GM19099 (cell line): Measurements from ENCODE around the gene NFIC.

Experiments used
- POLR2A ChIP-seq: IDR thresholded peaks from 3 replicates; pipeline ENCODE4 v1.6.1; 2011; ENCODE audit warnings: low read depth; ENCODE audit not compliant: insufficient read length; ENCODE audit errors: extremely low read depth

The NFIC gene

DNA sequence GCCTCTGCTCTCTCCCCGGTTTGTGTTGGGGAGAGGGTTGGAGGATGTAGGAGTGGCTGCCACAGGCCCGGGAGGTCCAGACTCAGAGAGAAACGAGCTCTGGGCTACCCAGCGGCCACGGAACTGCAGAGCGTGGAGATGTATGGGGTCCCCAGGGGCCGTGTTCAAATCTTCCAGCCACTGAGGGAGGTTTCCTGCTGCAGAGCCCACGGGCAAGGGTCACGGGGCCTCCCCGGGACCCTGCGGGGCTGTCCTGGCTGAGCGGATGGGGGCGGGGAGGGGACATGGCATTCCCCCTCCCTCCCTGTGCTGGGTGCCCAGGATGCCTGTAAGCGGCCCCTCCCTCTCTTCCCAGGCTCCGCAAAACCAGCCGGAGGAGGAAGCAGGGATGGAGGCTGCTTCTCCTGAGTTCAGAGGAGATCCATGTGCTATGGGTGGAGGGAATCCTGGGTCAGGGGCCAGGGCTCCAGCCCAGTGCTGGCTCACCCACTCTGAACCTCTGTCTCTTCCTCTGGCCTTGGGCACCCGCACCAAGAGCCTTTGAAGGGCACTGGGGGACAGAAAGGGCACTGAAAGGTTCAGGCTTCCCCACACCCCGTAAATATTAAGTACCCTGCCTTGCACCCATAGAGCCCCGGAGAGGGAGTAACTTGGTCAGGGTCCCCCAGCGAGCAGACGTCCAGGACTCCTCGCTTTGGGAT, 91.3 kb downstream of the NFIC start:
- no peak for TF ChIP-seq POLR2A

DNA sequence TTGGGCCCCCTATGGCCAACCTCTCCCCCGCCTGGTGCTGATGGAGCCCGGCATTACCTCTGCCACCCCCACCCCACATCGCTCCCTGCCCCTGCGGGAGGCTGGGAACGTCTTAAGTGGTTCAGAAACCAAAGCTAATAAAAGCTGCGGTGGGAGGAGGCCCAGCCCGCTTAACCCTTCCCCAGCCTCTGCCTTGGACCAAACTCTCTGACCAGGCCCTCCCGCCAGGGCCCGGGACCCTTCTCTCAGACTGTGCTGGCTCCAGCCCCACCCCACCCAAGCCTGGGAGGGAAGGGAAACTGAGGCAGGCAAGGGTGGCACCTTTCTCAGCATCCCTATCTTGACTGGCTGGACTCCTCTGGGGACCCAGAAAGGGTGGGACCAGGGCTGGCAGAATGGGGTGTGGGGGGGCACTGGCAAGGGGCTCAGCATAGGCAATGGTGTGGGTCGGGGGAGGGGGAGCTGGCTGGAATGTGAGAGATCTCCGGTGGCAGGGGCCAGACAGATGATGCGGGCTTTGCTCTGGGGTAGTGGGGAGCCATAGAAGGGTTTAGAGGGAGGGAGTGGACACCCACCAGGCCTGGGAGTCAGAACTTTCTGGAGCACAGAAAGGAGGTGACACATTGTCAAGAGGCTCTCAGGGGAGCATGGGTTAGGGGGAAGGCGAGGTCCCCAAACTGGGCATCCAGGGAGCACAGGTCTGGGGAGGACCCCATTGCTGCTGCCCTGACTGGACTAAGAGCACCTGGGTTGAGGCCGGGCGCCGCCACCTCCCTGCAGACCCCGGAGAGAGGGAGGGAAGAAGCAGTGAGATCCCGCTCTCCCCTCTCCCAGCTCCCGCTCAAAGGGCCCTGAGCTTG, 92.1 kb downstream of the NFIC start:
- no peak for TF ChIP-seq POLR2A

DNA sequence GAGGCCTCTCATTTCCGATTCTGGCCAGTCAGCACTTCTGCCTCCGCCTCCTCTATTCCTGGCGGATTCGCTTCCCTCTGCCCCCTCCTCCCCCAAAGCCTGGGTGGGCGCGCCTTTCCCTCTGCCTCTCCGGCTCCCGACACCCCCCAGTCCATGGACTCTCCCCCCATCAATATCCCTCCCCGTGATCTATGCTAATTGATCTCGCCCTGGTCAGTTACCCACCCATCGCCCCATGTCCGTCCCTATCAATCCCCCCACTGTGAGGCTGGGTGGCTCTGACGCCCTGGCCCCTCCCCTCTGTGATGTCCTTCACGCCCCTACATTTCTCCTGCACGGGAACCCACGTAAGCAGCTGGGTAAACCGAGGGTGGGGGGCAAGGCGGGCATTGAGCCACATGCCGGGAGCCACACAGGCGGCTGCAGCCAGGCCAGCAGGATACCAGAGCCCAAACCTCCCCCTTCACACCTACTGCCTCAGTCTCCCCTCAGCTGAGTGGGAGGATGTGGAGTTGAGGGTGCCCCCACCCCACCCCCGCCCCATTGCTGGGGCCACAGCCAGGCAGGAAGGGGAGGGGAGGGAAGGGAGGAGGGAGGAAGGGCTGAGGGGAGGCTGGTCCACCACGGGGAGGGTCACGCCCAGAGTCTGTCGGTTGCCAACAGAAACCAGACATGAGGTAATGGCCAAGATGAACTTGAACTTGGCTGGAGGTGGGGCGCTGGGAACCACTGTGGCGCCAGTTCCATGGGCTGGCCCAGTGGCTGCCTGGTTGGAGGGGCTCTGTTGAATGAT, 92.9 kb downstream of the NFIC start:
- TF ChIP-seq POLR2A, result no peak

DNA sequence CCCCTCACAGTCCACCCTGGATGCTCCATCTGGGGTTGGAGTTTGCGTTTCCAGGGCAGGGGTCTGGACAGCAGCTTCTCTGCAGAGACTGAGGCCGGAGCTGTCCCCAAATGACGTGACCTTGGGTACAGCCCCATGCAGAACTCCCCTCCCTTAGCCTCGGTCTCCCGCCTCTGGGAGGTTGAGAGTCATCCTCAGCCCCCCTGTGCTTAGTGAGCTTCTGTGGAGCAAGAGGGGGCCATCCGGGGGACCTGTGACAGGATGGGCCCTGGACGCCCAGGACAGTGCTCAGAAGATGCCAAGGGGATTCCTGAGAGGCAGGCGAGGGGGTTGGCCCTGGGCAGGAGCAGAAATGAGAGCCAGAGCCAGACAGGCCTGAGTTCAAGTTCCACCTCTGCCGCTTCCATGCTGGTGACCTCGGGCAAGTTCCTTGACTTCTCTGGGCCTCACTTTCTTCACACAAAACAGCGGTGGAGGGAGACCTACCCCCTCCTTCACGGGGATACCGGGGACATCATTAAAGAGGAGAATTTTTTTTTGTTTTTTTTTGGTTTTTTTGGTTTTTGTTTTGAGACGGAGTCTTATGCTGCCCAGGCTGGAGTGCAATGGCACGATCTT, 93.7 kb downstream of the NFIC start:
- TF ChIP-seq POLR2A, result no peak

DNA sequence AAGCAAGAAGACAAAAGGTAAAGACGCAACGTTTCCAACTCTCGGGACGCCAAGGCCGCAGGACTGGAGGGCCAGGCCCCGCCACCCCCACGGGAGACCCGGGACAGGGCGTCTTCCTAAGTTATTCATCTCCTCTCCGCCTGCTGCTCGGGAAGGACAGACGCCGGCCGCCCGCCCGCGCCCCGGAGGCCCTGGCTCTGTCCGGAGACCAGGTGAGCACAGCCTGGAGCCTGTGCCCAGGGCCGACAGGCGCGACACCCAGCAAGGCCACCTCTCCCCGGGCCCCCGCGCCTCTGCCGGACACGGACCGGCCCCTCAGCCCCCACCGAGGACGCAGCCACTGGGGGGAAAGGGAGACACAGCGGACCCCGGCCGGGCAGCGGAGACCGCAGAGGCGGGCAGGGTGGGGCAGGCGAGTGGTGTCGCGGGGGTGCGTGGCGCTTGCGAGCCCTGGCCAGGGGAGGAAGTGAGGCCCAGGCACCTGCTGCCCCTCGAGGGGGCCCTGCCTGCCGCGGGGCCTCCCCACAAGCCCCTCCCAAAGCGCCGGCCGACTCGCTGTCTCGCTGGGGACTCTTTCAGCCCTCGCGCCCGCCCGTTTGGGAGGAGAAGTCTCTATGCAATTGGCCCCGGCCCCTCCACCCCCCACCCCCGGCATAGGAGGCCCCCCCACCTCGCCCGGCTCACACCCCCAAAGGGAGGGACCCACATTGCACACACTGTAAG, 96.8 kb downstream of the NFIC start:
- TF ChIP-seq POLR2A, result no peak

DNA sequence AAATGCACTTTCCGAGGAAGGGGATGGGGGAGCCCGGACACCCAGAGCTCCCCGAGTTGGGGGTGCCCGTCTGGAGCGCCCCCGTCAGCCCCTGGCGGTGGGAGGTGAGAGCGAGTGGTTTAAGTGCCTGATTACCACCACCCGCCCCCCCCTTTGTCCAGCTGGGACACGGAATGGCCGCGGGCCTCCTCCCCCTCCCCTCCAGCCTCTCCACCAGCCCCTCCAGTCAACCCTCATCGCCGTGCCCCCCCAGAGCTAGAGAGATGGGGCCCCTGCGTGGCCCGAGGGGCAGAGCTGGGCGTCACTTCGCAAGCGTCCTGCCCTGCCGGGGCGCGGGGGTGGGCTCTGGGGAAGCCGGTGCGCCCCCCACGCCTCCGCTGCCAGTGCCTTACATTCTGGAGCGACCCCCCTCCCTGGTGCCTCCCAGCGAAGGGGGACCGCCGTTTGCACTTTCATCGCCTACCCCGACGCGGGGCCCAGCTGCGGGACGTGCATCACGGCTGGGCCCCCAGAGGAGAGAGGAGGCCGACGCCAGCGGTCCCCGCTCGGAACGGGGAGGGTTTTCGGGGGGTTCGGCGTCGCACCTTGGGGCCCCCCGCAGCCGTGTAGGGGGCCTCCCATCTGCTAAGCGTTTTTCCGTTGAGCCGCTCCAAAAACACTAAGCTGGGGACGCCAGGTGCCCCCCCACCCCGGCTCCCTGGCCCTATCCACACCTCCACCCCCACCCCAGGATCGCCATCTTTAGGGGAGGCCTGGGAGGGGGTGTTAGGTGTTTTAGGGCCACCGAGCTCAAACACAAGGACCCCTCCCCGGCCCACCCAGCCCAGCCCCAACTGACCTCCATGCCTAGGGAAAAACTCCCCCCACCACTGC, 97.6 kb downstream of the NFIC start:
- TF ChIP-seq POLR2A, result no peak

DNA sequence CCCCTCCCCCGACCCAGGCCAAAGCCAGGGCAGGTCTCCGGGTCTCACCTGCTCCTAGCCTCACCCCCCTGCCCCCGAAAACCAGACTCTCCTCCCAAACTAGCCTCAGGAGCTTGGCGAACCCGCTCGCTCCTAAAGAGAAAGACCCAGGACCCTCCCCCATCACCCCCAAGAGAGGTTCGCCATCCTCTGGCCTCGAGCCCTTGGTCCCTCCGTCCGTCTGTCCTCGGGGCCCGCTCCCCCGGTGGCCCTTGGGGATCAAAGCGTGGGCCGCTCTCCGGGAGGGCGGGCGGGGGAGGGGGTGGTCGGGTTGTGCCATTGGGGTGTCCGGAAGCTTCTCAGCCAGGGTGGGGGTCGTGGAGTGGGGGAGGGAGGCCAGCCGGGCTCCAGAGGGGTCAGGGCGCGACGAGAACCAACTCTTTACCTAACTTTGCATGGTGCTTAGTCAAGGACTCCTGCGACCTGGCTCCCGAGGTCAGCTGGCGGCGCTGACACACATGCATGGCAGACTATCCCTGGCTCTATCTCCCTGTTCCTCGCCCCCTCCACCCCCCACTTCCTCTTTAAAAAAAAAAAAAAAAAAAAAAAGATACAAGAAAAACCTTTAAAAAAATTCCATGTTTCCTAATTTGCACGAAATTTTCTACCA, 98.3 kb downstream of the NFIC start:
- TF ChIP-seq POLR2A, result no peak

DNA sequence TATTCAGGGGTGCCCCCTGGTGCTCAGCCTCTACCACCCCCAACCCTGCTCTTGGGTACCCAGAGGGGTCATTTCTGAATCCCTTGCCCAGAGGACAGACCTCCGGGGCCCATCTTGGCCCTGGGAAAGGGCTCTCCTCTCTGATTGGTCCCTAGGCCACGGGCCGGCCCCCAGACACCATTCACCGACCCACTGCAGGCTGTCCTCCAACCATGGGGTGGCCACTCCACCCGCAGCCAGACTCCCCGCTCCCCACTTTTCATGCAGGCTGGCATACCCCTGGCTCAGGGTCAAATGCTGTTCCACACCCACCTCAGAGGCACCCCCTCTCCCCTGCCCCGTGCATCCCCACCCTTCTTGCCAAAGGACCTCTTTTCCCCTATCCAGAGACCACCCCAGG, 99.2 kb downstream of the NFIC start:
- no peak for TF ChIP-seq POLR2A

DNA sequence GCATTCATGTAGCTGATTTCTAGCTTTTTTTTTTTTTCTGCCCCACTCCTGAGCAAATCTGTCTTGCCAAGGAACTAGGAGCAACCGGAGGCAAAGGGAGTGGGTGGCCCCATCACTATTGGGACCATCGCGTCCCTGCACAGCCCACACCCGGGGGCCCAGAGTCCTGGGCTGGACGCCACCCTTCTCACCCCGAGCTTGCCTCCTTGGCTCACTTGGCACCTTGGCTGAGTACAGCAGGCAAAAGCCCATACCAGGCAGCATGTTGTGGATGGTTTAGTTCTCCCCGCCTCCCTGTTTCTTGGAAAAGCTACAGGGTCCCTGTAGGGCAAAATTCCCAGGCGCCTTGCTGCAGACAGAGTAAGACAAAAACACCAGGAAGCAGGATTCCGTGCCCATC, 100.3 kb downstream of the NFIC start:
- no peak for TF ChIP-seq POLR2A

DNA sequence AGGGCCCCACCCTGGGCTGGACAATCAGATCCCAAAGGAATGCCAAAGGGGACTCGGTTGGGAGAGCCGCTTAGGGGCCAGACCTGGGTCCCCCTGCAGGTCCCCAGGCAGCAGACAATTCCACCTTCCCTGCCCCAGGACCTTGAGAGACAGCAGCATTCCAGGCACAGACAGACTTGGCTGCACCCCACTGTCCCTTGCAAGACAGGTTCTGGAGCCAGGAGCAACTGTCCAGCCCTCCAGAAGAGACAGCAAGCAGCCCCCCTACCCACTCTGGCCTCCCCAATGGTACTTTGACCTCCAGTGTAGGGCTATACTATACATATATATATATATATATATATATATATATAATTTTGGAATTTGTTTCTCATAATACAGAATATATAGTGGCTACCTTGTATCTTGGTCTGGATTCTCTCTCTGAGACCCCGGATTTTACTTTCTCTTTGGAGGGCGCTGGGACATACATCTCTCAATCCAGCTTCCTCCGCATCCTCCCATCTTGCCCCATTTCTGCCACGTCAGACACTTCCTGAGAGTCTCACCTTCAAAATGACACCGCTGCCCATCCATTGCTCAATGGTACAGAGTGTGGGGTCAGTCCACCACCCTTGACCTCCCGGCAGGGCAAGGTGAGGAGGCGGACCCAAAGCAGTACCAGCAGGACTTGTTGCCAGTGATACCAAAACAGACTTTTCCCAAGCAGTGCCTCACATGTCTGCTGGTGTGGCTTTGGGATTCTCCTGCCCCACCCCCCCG, 101.2 kb downstream of the NFIC start:
- TF ChIP-seq POLR2A, result no peak

DNA sequence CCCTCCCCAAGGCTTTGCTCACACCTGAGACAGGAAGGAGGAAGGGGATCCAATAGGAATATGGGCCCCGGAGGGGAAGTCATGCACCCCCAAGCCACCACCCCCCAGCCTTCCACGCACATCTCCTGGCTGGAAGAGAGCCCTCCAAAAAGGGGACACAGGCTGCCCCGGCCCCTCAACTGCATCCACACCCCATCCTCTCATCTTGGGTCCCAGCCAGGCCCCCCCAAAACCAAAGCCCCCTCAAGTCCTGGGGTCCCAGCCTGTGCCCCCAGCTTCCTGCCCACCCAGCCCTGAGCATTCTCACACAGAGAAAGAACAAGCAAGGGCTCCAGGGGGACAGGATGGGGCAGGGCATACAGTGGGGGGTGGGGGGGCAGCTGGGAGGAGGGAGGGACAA, 101.8 kb downstream of the NFIC start:
- TF ChIP-seq POLR2A, result no peak
